ENCODE measurements around the gene CDKL5.

Gene CDKL5

GRCh38 chrX:18457000-18457399 lies 31.6 kb downstream of the CDKL5 start:
- DNase-seq: no peak

- DNase-seq: no peak
Measured at GRCh38 chrX:18461431-18461830, 36.0 kb downstream of the CDKL5 start.

GRCh38 chrX:18464499-18464898 lies 39.1 kb downstream of the CDKL5 start:
- DNase-seq: no peak

- no peak for DNase-seq
Measured at GRCh38 chrX:18465051-18465450, 39.6 kb downstream of the CDKL5 start.

- DNase-seq: no peak
Measured at GRCh38 chrX:18468599-18468998, 43.2 kb downstream of the CDKL5 start.

GRCh38 chrX:18471296-18471695 lies 45.9 kb downstream of the CDKL5 start:
- DNase-seq: no peak

GRCh38 chrX:18490806-18491555 lies 65.6 kb downstream of the CDKL5 start:
- no peak for DNase-seq

- DNase-seq: no peak
Measured at GRCh38 chrX:18491587-18492340, 66.4 kb downstream of the CDKL5 start.

- DNase-seq: no peak
Measured at GRCh38 chrX:18534949-18535348, 109.5 kb downstream of the CDKL5 start.

GRCh38 chrX:18537068-18537467 lies 111.7 kb downstream of the CDKL5 start:
- no peak for DNase-seq

GRCh38 chrX:18537524-18537923 lies 112.1 kb downstream of the CDKL5 start:
- no peak for DNase-seq

GRCh38 chrX:18542131-18542530 lies 116.7 kb downstream of the CDKL5 start:
- no peak for DNase-seq

- no peak for DNase-seq
Measured at GRCh38 chrX:18542905-18543304, 117.5 kb downstream of the CDKL5 start.

- no peak for DNase-seq
Measured at GRCh38 chrX:18543738-18544137, 118.3 kb downstream of the CDKL5 start.

GRCh38 chrX:18545771-18546170 lies 120.4 kb downstream of the CDKL5 start:
- DNase-seq: no peak

GRCh38 chrX:18548996-18549395 lies 123.6 kb downstream of the CDKL5 start:
- DNase-seq: no peak

GRCh38 chrX:18549643-18550042 lies 124.2 kb downstream of the CDKL5 start:
- no peak for DNase-seq

GRCh38 chrX:18557879-18558278 lies 132.5 kb downstream of the CDKL5 start:
- DNase-seq: no peak

- no peak for DNase-seq
Measured at GRCh38 chrX:18558799-18559198, 133.4 kb downstream of the CDKL5 start.

- DNase-seq: no peak
Measured at GRCh38 chrX:18561020-18561419, 135.6 kb downstream of the CDKL5 start.

- no peak for DNase-seq
Measured at GRCh38 chrX:18565727-18566126, 140.3 kb downstream of the CDKL5 start.

- no peak for DNase-seq
Measured at GRCh38 chrX:18566748-18567147, 141.3 kb downstream of the CDKL5 start.

GRCh38 chrX:18573556-18573955 lies 148.1 kb downstream of the CDKL5 start:
- DNase-seq: no peak

GRCh38 chrX:18574591-18574990 lies 149.2 kb downstream of the CDKL5 start:
- no peak for DNase-seq

Measured in right kidney (tissue), 1 donor.